Skeletal muscle satellite cell (primary cell): ENCODE data around the gene TRAPPC6A.

Source experiments
- H3K27me3 ChIP-seq: 2 replicates; pipeline ENCODE4 v1.7.0; 2013; ENCODE audit warnings: low read length; ENCODE audit not compliant: control insufficient read depth, insufficient read depth
- H3K36me3 ChIP-seq: 2 replicates; pipeline ENCODE4 v1.7.0; 2013; ENCODE audit warnings: mild to moderate bottlenecking, control low read depth, low read length; ENCODE audit not compliant: insufficient read depth
- H3K4me1 ChIP-seq: 2 replicates; pipeline ENCODE4 v1.7.0; 2013; ENCODE audit warnings: low read length; ENCODE audit not compliant: control insufficient read depth, insufficient read depth
- H3K4me2 ChIP-seq: 2 replicates; pipeline ENCODE4 v1.7.0; 2013; ENCODE audit warnings: mild to moderate bottlenecking, low read length
- H3K4me3 ChIP-seq: 2 replicates; pipeline ENCODE4 v1.7.0; 2013; ENCODE audit warnings: low read length
- H3K9ac ChIP-seq: 2 replicates; pipeline ENCODE4 v1.7.0; 2013; ENCODE audit warnings: mild to moderate bottlenecking, low read depth, low read length, moderate library complexity
- H3K9me3 ChIP-seq: replicated peaks from 2 replicates; pipeline ENCODE4 v1.7.0; 2013; ENCODE audit warnings: mild to moderate bottlenecking, control low read depth, low read length

TRAPPC6A gene

GRCh38 chr19:45160870-45161737 is 16.9 kb downstream of the TRAPPC6A start, which contains the start of gene NKPD1:
Gene NKPD1 (minus strand): TSS chr19:45160982. CDS start chr19:45160150, 832 bp downstream.
- Histone ChIP-seq H3K27me3 (peaks cover 22% of the 10 kb centered on the region), H3K4me2 (no peak within 1 kb of the TSS), H3K9ac (no peak within 1 kb of the TSS), H3K9me3 (no peaks in the 10 kb centered on the region), H3K4me1 (peaks cover 10% of the 10 kb centered on the region), H3K36me3 (no peaks in the 10 kb centered on the region), H3K4me3 (no peak within 1 kb of the TSS)

GRCh38 chr19:45159971-45160324 is 18.1 kb downstream of the TRAPPC6A start:
- H3K36me3 ChIP-seq, result no peaks in the 10 kb centered on the region
- H3K9ac ChIP-seq, result no peak overlapping the region
- H3K4me1 ChIP-seq, result peaks cover 10% of the 10 kb centered on the region
- H3K4me3 ChIP-seq, result no peak overlapping the region
- no peak overlapping the region for H3K4me2 ChIP-seq
- H3K9me3 ChIP-seq, result no peaks in the 10 kb centered on the region
- H3K27me3 ChIP-seq, result peaks cover 22% of the 10 kb centered on the region

GRCh38 chr19:45159210-45159970 is 18.6 kb downstream of the TRAPPC6A start:
- Histone ChIP-seq H3K27me3 (peaks cover 22% of the 10 kb centered on the region), H3K4me3 (no peak overlapping the region), H3K9ac (no peak overlapping the region)

GRCh38 chr19:45158503-45159209 is 19.4 kb downstream of the TRAPPC6A start:
- H3K9me3 ChIP-seq, result no peaks in the 10 kb centered on the region
- no peak overlapping the region for H3K9ac ChIP-seq
- no peak overlapping the region for H3K4me2 ChIP-seq
- H3K36me3 ChIP-seq, result no peaks in the 10 kb centered on the region
- peaks cover 22% of the 10 kb centered on the region for H3K27me3 ChIP-seq
- H3K4me1 ChIP-seq, result peaks cover 16% of the 10 kb centered on the region
- no peak overlapping the region for H3K4me3 ChIP-seq

More at GRCh38 chr19:45159210-45159970, 18.6 kb downstream of the TRAPPC6A start:
- Histone ChIP-seq H3K36me3 (no peaks in the 10 kb centered on the region), H3K4me2 (no peak overlapping the region), H3K9me3 (no peaks in the 10 kb centered on the region), H3K4me1 (peaks cover 11% of the 10 kb centered on the region)

- Histone ChIP-seq H3K27me3 (peaks cover 37% of the 10 kb centered on the region), H3K9ac (no peak overlapping the region), H3K9me3 (no peaks in the 10 kb centered on the region), H3K36me3 (no peaks in the 10 kb centered on the region), H3K4me1 (peaks cover 29% of the 10 kb centered on the region), H3K4me3 (no peak overlapping the region), H3K4me2 (no peak overlapping the region)
Observed at GRCh38 chr19:45156751-45157150, 21.3 kb downstream of the TRAPPC6A start.

- Histone ChIP-seq H3K4me2 (no peak overlapping the region), H3K9ac (no peak overlapping the region), H3K27me3 (peaks cover 37% of the 10 kb centered on the region), H3K36me3 (no peaks in the 10 kb centered on the region), H3K9me3 (no peaks in the 10 kb centered on the region), H3K4me3 (no peak overlapping the region), H3K4me1 (peaks cover 34% of the 10 kb centered on the region)
Observed at GRCh38 chr19:45156011-45156630, 21.9 kb downstream of the TRAPPC6A start.

GRCh38 chr19:45154064-45154827 is 23.8 kb downstream of the TRAPPC6A start:
- Histone ChIP-seq H3K4me2 (peak overlapping the region; percentile 81), H3K9ac (no peak overlapping the region), H3K27me3 (peaks cover 30% of the 10 kb centered on the region), H3K36me3 (no peaks in the 10 kb centered on the region), H3K4me1 (peaks cover 34% of the 10 kb centered on the region), H3K9me3 (no peaks in the 10 kb centered on the region), H3K4me3 (peak overlapping the region; percentile 59)

- H3K4me1 ChIP-seq, result peaks cover 34% of the 10 kb centered on the region
- peak overlapping the region; percentile 59 for H3K4me3 ChIP-seq
- H3K9me3 ChIP-seq, result no peaks in the 10 kb centered on the region
- H3K36me3 ChIP-seq, result no peaks in the 10 kb centered on the region
- no peak overlapping the region for H3K9ac ChIP-seq
- H3K4me2 ChIP-seq, result peak overlapping the region; percentile 81
- H3K27me3 ChIP-seq, result peaks cover 30% of the 10 kb centered on the region
Observed at GRCh38 chr19:45153339-45154063, 24.5 kb downstream of the TRAPPC6A start.

GRCh38 chr19:45152504-45153338 is 25.3 kb downstream of the TRAPPC6A start:
- peak overlapping the region; percentile 59 for H3K4me3 ChIP-seq
- no peak overlapping the region for H3K9ac ChIP-seq
- H3K9me3 ChIP-seq, result no peaks in the 10 kb centered on the region
- H3K4me1 ChIP-seq, result peaks cover 34% of the 10 kb centered on the region
- H3K27me3 ChIP-seq, result peaks cover 26% of the 10 kb centered on the region
- peak overlapping the region; percentile 81 for H3K4me2 ChIP-seq
- H3K36me3 ChIP-seq, result no peaks in the 10 kb centered on the region
